ENCODE data around the gene CNTNAP4.

DNA sequence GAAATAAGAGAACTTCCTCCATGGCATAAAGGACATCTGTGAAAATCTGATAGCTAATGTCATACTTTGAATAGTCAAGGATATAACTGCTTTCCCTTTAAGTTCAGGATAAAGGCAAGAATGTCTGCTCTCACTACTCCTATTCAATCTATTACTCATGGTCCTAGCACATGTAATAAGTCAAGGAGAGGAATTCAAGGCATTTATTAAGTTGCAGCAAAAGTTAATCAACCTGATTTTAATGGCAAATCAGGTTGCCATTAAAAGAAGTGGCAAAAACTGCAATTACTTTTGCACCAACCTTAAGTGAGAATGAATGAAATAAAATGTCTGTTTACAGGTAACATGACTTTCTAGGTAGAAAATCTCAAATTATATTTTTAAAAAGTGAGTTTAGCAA, 225.9 kb downstream of the CNTNAP4 start:
- TF ChIP-seq, protein P1, sequence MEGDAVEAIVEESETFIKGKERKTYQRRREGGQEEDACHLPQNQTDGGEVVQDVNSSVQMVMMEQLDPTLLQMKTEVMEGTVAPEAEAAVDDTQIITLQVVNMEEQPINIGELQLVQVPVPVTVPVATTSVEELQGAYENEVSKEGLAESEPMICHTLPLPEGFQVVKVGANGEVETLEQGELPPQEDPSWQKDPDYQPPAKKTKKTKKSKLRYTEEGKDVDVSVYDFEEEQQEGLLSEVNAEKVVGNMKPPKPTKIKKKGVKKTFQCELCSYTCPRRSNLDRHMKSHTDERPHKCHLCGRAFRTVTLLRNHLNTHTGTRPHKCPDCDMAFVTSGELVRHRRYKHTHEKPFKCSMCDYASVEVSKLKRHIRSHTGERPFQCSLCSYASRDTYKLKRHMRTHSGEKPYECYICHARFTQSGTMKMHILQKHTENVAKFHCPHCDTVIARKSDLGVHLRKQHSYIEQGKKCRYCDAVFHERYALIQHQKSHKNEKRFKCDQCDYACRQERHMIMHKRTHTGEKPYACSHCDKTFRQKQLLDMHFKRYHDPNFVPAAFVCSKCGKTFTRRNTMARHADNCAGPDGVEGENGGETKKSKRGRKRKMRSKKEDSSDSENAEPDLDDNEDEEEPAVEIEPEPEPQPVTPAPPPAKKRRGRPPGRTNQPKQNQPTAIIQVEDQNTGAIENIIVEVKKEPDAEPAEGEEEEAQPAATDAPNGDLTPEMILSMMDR (IDR thresholded peaks at IDR 0.05): no peak
- no peak for TF ChIP-seq POLR2A (IDR thresholded peaks at IDR 0.05)

All from body of pancreas (tissue), 4 donors.